ENCODE results near the gene USE1.

Gene USE1

DNA sequence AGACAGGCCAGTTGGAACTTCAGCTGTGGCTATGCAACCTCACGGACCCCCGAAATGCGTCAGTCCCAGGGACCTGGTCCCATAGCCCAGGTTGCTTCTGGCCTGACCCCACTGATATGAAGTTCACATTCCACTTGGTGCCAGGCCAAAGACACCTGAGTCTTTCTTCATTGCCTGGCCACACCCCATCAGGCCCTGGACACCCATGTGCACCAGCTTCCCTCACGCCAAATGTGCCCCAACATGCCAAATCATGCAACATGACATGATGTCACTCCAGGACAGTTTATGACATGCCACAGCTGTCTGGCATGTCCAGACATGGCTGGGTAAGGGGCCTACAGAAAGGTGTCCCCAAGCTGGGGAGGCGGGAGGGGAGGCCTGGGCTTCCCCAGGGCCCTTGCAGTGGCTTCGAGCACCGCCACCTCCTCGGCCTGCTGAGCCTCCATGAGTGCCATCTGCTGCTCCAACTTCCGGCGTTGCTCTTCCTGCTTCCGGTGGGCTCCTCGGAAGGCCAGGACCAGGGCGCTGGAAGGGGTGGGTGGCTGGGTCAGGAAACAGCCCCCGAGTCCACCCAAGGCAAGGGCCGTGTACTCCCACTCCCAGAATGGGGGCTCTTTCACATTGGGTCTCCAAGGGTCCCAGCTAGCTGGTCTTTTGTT lies 34.9 kb downstream of the USE1 start:
- no peak overlapping the region for H2AFZ ChIP-seq (ENCODE audit: low read length)
- H3F3A ChIP-seq (ENCODE audit: insufficient read depth, low read length): no peaks in the 10 kb centered on the region
- 0 out of 2 replicates have a peak, but pooled peaks cover 5% of the 10 kb centered on the region for H3K27me3 ChIP-seq (ENCODE audit: insufficient read depth, low read length)
- no peak overlapping the region for H3K9ac ChIP-seq (ENCODE audit: low read length)
- H3K9me3 ChIP-seq (ENCODE audit: low read length): no peaks in the 10 kb centered on the region
- H3K27ac ChIP-seq (ENCODE audit: low read depth, low read length, poor library complexity, severe bottlenecking): no peak overlapping the region
- H4K20me1 ChIP-seq (ENCODE audit: insufficient read depth, low read length): no peaks in the 10 kb centered on the region
- TF ChIP-seq, protein P1, sequence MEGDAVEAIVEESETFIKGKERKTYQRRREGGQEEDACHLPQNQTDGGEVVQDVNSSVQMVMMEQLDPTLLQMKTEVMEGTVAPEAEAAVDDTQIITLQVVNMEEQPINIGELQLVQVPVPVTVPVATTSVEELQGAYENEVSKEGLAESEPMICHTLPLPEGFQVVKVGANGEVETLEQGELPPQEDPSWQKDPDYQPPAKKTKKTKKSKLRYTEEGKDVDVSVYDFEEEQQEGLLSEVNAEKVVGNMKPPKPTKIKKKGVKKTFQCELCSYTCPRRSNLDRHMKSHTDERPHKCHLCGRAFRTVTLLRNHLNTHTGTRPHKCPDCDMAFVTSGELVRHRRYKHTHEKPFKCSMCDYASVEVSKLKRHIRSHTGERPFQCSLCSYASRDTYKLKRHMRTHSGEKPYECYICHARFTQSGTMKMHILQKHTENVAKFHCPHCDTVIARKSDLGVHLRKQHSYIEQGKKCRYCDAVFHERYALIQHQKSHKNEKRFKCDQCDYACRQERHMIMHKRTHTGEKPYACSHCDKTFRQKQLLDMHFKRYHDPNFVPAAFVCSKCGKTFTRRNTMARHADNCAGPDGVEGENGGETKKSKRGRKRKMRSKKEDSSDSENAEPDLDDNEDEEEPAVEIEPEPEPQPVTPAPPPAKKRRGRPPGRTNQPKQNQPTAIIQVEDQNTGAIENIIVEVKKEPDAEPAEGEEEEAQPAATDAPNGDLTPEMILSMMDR (IDR thresholded peaks at IDR 0.05; ENCODE audit: low read length): no peak
- H3K4me3 ChIP-seq (ENCODE audit: low read depth, low read length, poor library complexity, severe bottlenecking): no peak overlapping the region
- no peaks in the 10 kb centered on the region for H3K36me3 ChIP-seq (ENCODE audit: insufficient read depth, low read length)
- peaks cover 8% of the 10 kb centered on the region for H3K4me1 ChIP-seq (ENCODE audit: insufficient read depth, low read length, severe bottlenecking)
- no peaks in the 10 kb centered on the region for H3K9me2 ChIP-seq (ENCODE audit: low read depth, low read length)
- H3K79me2 ChIP-seq (ENCODE audit: insufficient read depth, low read length): no peaks in the 10 kb centered on the region
- H3K4me2 ChIP-seq (ENCODE audit: low read length): no peak overlapping the region

DNA sequence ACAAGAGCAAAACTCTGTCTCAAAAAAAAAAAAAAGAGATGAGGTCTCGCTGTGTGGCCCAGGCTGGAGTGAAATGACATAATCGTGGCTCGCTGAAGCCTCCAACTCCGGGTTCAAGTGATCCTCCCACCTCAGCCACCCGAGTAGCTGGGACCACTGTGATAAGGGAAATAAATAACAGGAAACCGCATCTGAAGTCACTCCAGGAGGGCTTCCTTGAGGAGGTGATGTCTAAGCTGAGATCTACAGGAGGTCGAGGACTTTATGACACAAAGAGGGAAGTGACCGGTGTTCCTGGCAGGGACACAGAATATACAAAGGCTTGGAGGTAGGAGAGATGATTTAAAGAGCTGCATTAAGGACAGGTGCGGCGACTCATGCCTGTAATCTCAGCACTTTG lies 39.5 kb downstream of the USE1 start:
- Histone ChIP-seq H3K27ac (ENCODE audit: low read depth, low read length, poor library complexity, severe bottlenecking) (no peak overlapping the region), H3K79me2 (ENCODE audit: insufficient read depth, low read length) (no peaks in the 10 kb centered on the region), H3K4me2 (ENCODE audit: low read length) (no peak overlapping the region), H3K4me3 (ENCODE audit: low read depth, low read length, poor library complexity, severe bottlenecking) (no peak overlapping the region), H3F3A (ENCODE audit: insufficient read depth, low read length) (no peaks in the 10 kb centered on the region), H4K20me1 (ENCODE audit: insufficient read depth, low read length) (no peaks in the 10 kb centered on the region), H2AFZ (ENCODE audit: low read length) (no peak overlapping the region), H3K9me3 (ENCODE audit: low read length) (no peaks in the 10 kb centered on the region), H3K9me2 (ENCODE audit: low read depth, low read length) (no peaks in the 10 kb centered on the region), H3K27me3 (ENCODE audit: insufficient read depth, low read length) (peaks cover 5% of the 10 kb centered on the region; the same call in 1 of the 2 replicates), H3K9ac (ENCODE audit: low read length) (no peak overlapping the region), H3K4me1 (ENCODE audit: insufficient read depth, low read length, severe bottlenecking) (no peaks in the 10 kb centered on the region), H3K36me3 (ENCODE audit: insufficient read depth, low read length) (no peaks in the 10 kb centered on the region)
- TF ChIP-seq EZH2 (IDR thresholded peaks at IDR 0.05; ENCODE audit: borderline replicate concordance, low read length): no peak
- TF ChIP-seq, protein P1 (IDR thresholded peaks at IDR 0.05; ENCODE audit: low read length): no peak

DNA sequence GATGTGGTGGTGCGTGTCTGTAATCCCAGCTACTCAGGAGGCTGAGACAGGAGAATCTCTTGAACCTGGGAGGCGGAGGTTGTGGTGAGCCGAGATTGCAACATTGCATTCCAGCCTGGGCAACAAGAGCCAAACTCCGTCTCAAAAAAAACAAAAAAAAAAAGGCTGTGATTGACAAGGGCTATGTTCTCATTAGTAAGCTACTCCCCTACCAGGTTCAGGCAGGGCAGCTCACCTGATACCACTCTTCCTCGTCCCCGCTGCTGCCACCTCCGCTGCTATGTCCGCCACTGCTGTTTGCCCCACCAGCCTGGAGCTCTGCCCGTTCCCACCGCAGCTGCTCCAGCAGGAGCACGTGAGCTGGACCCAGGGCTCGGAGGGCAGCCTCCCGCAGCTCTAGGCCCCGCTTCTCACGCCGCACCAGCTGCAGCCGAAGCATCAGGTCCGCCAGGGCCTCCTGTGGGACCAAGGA lies 40.0 kb downstream of the USE1 start:
- H4K20me1 ChIP-seq (ENCODE audit: insufficient read depth, low read length): no peaks in the 10 kb centered on the region
- H3K27ac ChIP-seq (ENCODE audit: low read depth, low read length, poor library complexity, severe bottlenecking): no peak overlapping the region
- H3K4me3 ChIP-seq (ENCODE audit: low read depth, low read length, poor library complexity, severe bottlenecking): no peak overlapping the region
- no peaks in the 10 kb centered on the region for H3K9me2 ChIP-seq (ENCODE audit: low read depth, low read length)
- no peaks in the 10 kb centered on the region for H3F3A ChIP-seq (ENCODE audit: insufficient read depth, low read length)
- H3K9ac ChIP-seq (ENCODE audit: low read length): no peak overlapping the region
- H3K36me3 ChIP-seq (ENCODE audit: insufficient read depth, low read length): no peaks in the 10 kb centered on the region
- no peak overlapping the region for H2AFZ ChIP-seq (ENCODE audit: low read length)
- no peaks in the 10 kb centered on the region for H3K79me2 ChIP-seq (ENCODE audit: insufficient read depth, low read length)
- H3K27me3 ChIP-seq (ENCODE audit: insufficient read depth, low read length): peaks cover 5% of the 10 kb centered on the region; the same call in 1 of the 2 replicates
- H3K4me2 ChIP-seq (ENCODE audit: low read length): no peak overlapping the region
- TF ChIP-seq, protein P1 (IDR thresholded peaks at IDR 0.05; ENCODE audit: low read length): no peak
- no peak for TF ChIP-seq EZH2 (IDR thresholded peaks at IDR 0.05; ENCODE audit: borderline replicate concordance, low read length)
- no peaks in the 10 kb centered on the region for H3K4me1 ChIP-seq (ENCODE audit: insufficient read depth, low read length, severe bottlenecking)
- H3K9me3 ChIP-seq (ENCODE audit: low read length): no peaks in the 10 kb centered on the region
